ENCODE data around the gene PACS1. TPM values are rescaled to one million over a fixed set of nuclear protein-coding genes. Genes with fewer than 3 reads are reported as not detected.

Gene PACS1
- total RNA-seq, 1 donor from 2014 or later = 86.9 TPM

DNA sequence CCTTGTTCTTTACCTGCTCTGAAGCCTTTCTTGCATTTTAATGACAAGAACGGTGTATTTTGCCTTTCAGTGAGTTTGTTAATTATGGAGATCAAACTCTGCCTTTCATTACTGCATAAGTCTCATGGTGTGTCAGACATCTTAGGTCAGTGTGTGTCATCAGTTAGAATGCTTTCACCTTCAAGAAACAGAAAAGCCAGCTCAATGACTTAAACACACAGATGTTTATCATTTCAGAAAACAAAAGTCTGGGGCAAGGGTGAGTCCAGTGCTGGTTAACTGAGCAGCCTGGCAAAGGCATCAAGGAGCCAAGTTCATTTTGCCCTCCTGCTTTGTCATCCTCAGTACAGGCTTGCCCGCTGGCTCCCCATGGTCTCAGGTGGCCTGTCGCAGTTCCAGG, 54.5 kb downstream of the PACS1 start:
- H3K27me3 ChIP-seq (ENCODE audit: insufficient read depth, low read length) = no peaks in the 10 kb centered on the region
- H3K4me2 ChIP-seq (ENCODE audit: low read length) = peak overlapping the region; percentile 57
- H3K36me3 ChIP-seq (ENCODE audit: insufficient read depth, low read length) = no peaks in the 10 kb centered on the region
- TF ChIP-seq CTCF (IDR thresholded peaks at IDR 0.05; ENCODE audit: insufficient read depth, low read depth, low read length) = no peak
- TF ChIP-seq EZH2 (IDR thresholded peaks at IDR 0.05; ENCODE audit: insufficient read depth, low read length) = no peak
- peak overlapping the region; percentile 46 for H3K27ac ChIP-seq (ENCODE audit: low read depth, low read length)
- H3K9me3 ChIP-seq (ENCODE audit: insufficient read depth, low read depth, low read length) = no peaks in the 10 kb centered on the region
- Mint-ChIP-seq H3K4me3 (ENCODE audit: unreplicated experiment) (no peak overlapping the region), H3K4me1 (ENCODE audit: low read depth, unreplicated experiment) (peaks cover 65% of the 10 kb centered on the region), H3K9me3 (ENCODE audit: unreplicated experiment) (no peaks in the 10 kb centered on the region), H3K27me3 (ENCODE audit: low read depth, unreplicated experiment) (no peaks in the 10 kb centered on the region), H3K27ac (ENCODE audit: unreplicated experiment) (peak overlapping the region; percentile 75), H3K36me3 (ENCODE audit: low read depth, unreplicated experiment) (peaks cover 4% of the 10 kb centered on the region)
- DNase-seq (ENCODE audit: low read depth) = peak; percentile 59
- peaks cover 73% of the 10 kb centered on the region for H3K79me2 ChIP-seq (ENCODE audit: insufficient read depth, low read length)
- H3K4me1 ChIP-seq (ENCODE audit: insufficient read depth, low read length) = peaks cover 36% of the 10 kb centered on the region
- H3K4me3 ChIP-seq (ENCODE audit: insufficient read depth, low read depth, low read length) = no peak overlapping the region
- H2AFZ ChIP-seq (ENCODE audit: low read depth, low read length) = no peak overlapping the region
- peak overlapping the region; percentile 23 for H3K9ac ChIP-seq (ENCODE audit: low read length)
- H4K20me1 ChIP-seq (ENCODE audit: insufficient read depth, low read length) = no peaks in the 10 kb centered on the region
- FAIRE-seq = no peak

GRCh38 chr11:66126064-66126463, 56.0 kb downstream of the PACS1 start:
- peaks cover 4% of the 10 kb centered on the region for H3K36me3 Mint-ChIP-seq (ENCODE audit: low read depth, unreplicated experiment)
- peaks cover 24% of the 10 kb centered on the region for H3K4me1 ChIP-seq (ENCODE audit: insufficient read depth, low read length)
- no peak overlapping the region for H2AFZ ChIP-seq (ENCODE audit: low read depth, low read length)
- no peaks in the 10 kb centered on the region for H3K9me3 Mint-ChIP-seq (ENCODE audit: unreplicated experiment)
- TF ChIP-seq CTCF (IDR thresholded peaks at IDR 0.05; ENCODE audit: insufficient read depth, low read depth, low read length) (no peak), EZH2 (IDR thresholded peaks at IDR 0.05; ENCODE audit: insufficient read depth, low read length) (no peak)
- no peak overlapping the region for H3K4me3 Mint-ChIP-seq (ENCODE audit: unreplicated experiment)
- H3K4me2 ChIP-seq (ENCODE audit: low read length) = peak overlapping the region; percentile 71
- peak overlapping the region; percentile 24 for H3K27ac Mint-ChIP-seq (ENCODE audit: unreplicated experiment)
- no peak overlapping the region for H3K27ac ChIP-seq (ENCODE audit: low read depth, low read length)
- H3K4me3 ChIP-seq (ENCODE audit: insufficient read depth, low read depth, low read length) = no peak overlapping the region
- H4K20me1 ChIP-seq (ENCODE audit: insufficient read depth, low read length) = peaks cover 3% of the 10 kb centered on the region
- no peaks in the 10 kb centered on the region for H3K27me3 ChIP-seq (ENCODE audit: insufficient read depth, low read length)
- H3K36me3 ChIP-seq (ENCODE audit: insufficient read depth, low read length) = no peaks in the 10 kb centered on the region
- H3K4me1 Mint-ChIP-seq (ENCODE audit: low read depth, unreplicated experiment) = peaks cover 52% of the 10 kb centered on the region
- H3K9me3 ChIP-seq (ENCODE audit: insufficient read depth, low read depth, low read length) = no peaks in the 10 kb centered on the region
- DNase-seq (ENCODE audit: low read depth) = no peak
- peaks cover 77% of the 10 kb centered on the region for H3K79me2 ChIP-seq (ENCODE audit: insufficient read depth, low read length)
- no peak overlapping the region for H3K9ac ChIP-seq (ENCODE audit: low read length)
- no peaks in the 10 kb centered on the region for H3K27me3 Mint-ChIP-seq (ENCODE audit: low read depth, unreplicated experiment)
- FAIRE-seq = no peak

DNA sequence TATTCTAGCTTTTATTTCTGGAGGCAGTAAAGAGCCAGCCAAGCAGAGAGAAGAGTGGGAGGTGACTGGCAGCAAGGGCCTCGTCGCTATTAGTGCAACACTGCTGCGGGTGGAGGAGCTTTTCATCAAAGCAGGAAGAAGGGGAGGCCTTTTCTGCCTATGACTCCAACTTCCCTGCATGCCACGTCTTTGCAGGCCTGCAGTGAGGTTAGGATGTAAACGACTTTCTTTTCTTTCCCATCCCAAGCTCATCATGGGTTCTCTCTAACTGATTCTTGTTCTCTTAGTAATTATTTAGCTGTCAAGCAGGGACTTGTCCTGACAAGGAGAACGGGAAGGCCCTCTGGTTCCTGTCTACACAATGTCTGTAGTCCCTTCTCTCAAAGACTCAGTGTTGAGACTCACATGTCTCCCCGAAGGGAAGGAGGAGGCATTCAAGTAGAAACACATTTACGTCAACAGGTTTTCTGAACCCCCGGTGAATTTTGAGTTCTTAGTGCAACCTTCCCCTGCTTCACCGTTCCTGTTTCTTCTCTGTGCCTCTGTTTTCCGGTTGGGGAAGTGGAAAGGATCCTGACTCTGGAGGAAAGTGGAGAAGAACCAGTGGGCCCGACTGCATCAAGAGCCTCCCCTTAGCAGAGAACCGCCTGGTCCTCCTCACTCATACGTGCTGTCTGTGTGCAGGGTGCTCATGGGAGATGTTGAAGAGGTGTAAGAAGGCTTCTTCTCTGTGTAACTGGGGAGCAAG, 56.9 kb downstream of the PACS1 start:
- H3K27ac ChIP-seq (ENCODE audit: low read depth, low read length) = peak overlapping the region; percentile 62
- peaks cover 24% of the 10 kb centered on the region for H3K4me1 ChIP-seq (ENCODE audit: insufficient read depth, low read length)
- peak overlapping the region; percentile 48 for H3K9ac ChIP-seq (ENCODE audit: low read length)
- H3K4me3 ChIP-seq (ENCODE audit: insufficient read depth, low read depth, low read length) = no peak overlapping the region
- Mint-ChIP-seq H3K27ac (ENCODE audit: unreplicated experiment) (peak overlapping the region; percentile 97), H3K36me3 (ENCODE audit: low read depth, unreplicated experiment) (peaks cover 4% of the 10 kb centered on the region), H3K4me3 (ENCODE audit: unreplicated experiment) (peak overlapping the region; percentile 40), H3K27me3 (ENCODE audit: low read depth, unreplicated experiment) (no peaks in the 10 kb centered on the region), H3K9me3 (ENCODE audit: unreplicated experiment) (no peaks in the 10 kb centered on the region), H3K4me1 (ENCODE audit: low read depth, unreplicated experiment) (peaks cover 43% of the 10 kb centered on the region)
- H3K9me3 ChIP-seq (ENCODE audit: insufficient read depth, low read depth, low read length) = no peaks in the 10 kb centered on the region
- H3K4me2 ChIP-seq (ENCODE audit: low read length) = peak overlapping the region; percentile 71
- TF ChIP-seq CTCF (IDR thresholded peaks at IDR 0.05; ENCODE audit: insufficient read depth, low read depth, low read length) (no peak), EZH2 (IDR thresholded peaks at IDR 0.05; ENCODE audit: insufficient read depth, low read length) (no peak)
- peak; percentile 84 for DNase-seq (ENCODE audit: low read depth)
- peaks cover 72% of the 10 kb centered on the region for H3K79me2 ChIP-seq (ENCODE audit: insufficient read depth, low read length)
- H4K20me1 ChIP-seq (ENCODE audit: insufficient read depth, low read length) = peaks cover 5% of the 10 kb centered on the region
- H3K27me3 ChIP-seq (ENCODE audit: insufficient read depth, low read length) = no peaks in the 10 kb centered on the region
- no peak for FAIRE-seq
- H3K36me3 ChIP-seq (ENCODE audit: insufficient read depth, low read length) = no peaks in the 10 kb centered on the region
- H2AFZ ChIP-seq (ENCODE audit: low read depth, low read length) = peak overlapping the region; percentile 48

Data from astrocyte (in vitro differentiated cells and primary cell).